AG04449 (cell line): ENCODE measurements around the gene FBXW11.

ENCODE experiments used
- CTCF ChIA-PET: fragments of 350-600 bp; formaldehyde crosslinking; extraction: SDS; loops from one replicate; lab custom pipeline; 2021; ENCODE audit warnings: antibody characterized with exemption; lab: Yijun Ruan, JAX
- POLR2A ChIA-PET: fragments of 400-600, 350-600 bp; formaldehyde crosslinking; extraction: SDS; loops from one replicate; lab custom pipeline; 2020; ENCODE audit warnings: antibody characterized with exemption, inconsistent platforms; lab: Yijun Ruan, JAX
- DNase-seq: peaks from one replicate; pipeline ENCODE4 v3.0.0-alpha.2; 2010; ENCODE audit warnings: low read depth, low spot score
- H3K4me3 ChIP-seq: 2 replicates; pipeline ENCODE4 v1.5.1; 2011; ENCODE audit warnings: low read depth, mild to moderate bottlenecking, control low read depth, low read length
- TF ChIP-seq, protein P1 (sequence below): IDR thresholded peaks from one replicate; pipeline ENCODE4 v1.5.1; 2011; ENCODE audit warnings: mild to moderate bottlenecking, moderate library complexity, low read length, control low read depth, inconsistent platforms; ENCODE audit not compliant: insufficient read depth; ENCODE audit errors: missing control alignments

FBXW11 gene

DNA sequence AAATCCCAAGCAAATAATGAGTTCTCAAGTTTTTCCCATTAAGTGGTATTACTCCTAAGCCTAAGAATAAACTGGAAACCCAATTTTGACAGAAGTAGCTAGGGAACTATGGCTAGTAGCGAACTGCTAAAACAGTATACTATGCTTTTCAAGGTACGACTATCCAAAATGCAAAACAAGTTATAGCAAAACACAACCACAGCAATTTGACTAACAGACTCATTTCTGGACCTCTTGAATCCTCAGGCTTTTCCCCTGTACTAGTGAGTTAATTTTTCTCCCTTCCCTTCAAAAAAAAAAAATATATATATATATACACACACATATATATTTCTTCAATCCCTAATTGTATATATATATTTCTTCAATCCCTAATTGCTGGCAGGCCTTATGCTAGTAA lies 7.3 kb downstream of the FBXW11 start:
- no peak overlapping the region for H3K4me3 ChIP-seq
- DNase-seq: no peak
- ChIA-PET CTCF (interaction anchor here (1.3 kb wide), 1 partner anchor 60 kb away, joined by 3 read pairs; no protein-coding TSS in a partner anchor), POLR2A (no interaction called here)
- TF ChIP-seq, protein P1, sequence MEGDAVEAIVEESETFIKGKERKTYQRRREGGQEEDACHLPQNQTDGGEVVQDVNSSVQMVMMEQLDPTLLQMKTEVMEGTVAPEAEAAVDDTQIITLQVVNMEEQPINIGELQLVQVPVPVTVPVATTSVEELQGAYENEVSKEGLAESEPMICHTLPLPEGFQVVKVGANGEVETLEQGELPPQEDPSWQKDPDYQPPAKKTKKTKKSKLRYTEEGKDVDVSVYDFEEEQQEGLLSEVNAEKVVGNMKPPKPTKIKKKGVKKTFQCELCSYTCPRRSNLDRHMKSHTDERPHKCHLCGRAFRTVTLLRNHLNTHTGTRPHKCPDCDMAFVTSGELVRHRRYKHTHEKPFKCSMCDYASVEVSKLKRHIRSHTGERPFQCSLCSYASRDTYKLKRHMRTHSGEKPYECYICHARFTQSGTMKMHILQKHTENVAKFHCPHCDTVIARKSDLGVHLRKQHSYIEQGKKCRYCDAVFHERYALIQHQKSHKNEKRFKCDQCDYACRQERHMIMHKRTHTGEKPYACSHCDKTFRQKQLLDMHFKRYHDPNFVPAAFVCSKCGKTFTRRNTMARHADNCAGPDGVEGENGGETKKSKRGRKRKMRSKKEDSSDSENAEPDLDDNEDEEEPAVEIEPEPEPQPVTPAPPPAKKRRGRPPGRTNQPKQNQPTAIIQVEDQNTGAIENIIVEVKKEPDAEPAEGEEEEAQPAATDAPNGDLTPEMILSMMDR: no peak

- TF ChIP-seq, protein P1: no peak
- CTCF ChIA-PET: interaction anchor here (0.8 to 2.6 kb wide), 5 partner anchors 11 to 85 kb away, joined by 3 to 10 read pairs (median 3); no protein-coding TSS in a partner anchor
- DNase-seq: no peak
- POLR2A ChIA-PET: interaction anchor here (1.0 kb wide), 1 partner anchor 10 kb away, joined by 4 read pairs; the partner anchor contains the start of gene FBXW11
- no peak overlapping the region for H3K4me3 ChIP-seq
Observed at GRCh38 chr5:171997011-171997410, 9.4 kb downstream of the FBXW11 start.

GRCh38 chr5:171992813-171993212 lies 13.6 kb downstream of the FBXW11 start:
- CTCF ChIA-PET: interaction anchor here (0.9 to 1.2 kb wide), 2 partner anchors 11 to 14 kb away, joined by 3 to 4 read pairs; partner anchors contain the start of gene FBXW11
- POLR2A ChIA-PET: no interaction called here
- no peak for DNase-seq
- TF ChIP-seq, protein P1: no peak
- no peak overlapping the region for H3K4me3 ChIP-seq

DNA sequence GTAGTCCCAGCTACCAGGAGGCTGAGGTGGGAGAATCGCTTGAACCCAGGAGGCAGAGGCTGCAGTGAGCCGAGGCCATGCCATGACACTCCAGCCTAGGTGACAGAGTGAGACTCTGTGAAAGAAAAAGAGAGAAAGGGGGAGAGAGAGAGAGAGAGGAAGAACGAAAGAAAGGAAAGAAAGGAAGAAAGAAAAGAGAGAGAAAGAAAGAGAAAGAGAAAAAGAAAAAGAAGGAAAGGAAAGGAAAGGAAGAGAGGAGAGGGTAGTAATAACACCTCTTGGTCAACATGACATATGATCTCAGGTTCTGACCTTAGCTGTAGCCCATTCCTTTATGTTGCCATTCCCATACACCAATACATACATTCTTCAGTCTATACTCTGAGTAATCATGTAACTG lies 14.1 kb downstream of the FBXW11 start:
- DNase-seq: no peak
- H3K4me3 ChIP-seq: no peak overlapping the region
- TF ChIP-seq, protein P1: no peak
- CTCF ChIA-PET: interaction anchor here (0.6 to 1.2 kb wide), 3 partner anchors 11 to 31 kb away, joined by 3 to 4 read pairs (median 3); partner anchors contain the start of gene FBXW11
- POLR2A ChIA-PET: no interaction called here

DNA sequence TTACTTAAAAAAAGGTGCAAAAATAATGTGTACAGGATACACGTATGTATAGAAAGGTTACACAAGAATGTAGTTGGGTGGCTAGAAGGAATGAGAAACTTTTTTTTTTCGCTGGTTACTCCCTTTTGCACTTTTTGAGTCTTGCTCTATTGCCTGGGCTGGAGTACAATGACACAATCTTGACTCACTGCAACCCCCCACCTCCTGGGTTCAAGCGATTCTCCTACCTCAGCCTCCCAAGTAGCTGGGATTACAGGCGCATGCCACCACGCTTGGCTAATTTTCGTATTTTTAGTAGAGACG lies 15.8 kb downstream of the FBXW11 start:
- ChIA-PET CTCF (no interaction called here), POLR2A (interaction anchor here (2.0 kb wide), 1 partner anchor 16 kb away, joined by 5 read pairs; no protein-coding TSS in a partner anchor)

GRCh38 chr5:171989946-171990712 lies 16.3 kb downstream of the FBXW11 start:
- ChIA-PET CTCF (no interaction called here), POLR2A (interaction anchor here (2.0 kb wide), 1 partner anchor 17 kb away, joined by 5 read pairs; no protein-coding TSS in a partner anchor)
- no peak overlapping the region for H3K4me3 ChIP-seq
- TF ChIP-seq, protein P1: no peak
- DNase-seq: no peak

More for the DNA sequence above, 15.8 kb downstream of the FBXW11 start:
- no peak overlapping the region for H3K4me3 ChIP-seq
- TF ChIP-seq, protein P1: no peak
- no peak for DNase-seq
